ENCODE results near the gene CRBN.
A peak's percentile ranks its signal among the peaks of the same experiment; 100 is the strongest.

The CRBN gene

DNA sequence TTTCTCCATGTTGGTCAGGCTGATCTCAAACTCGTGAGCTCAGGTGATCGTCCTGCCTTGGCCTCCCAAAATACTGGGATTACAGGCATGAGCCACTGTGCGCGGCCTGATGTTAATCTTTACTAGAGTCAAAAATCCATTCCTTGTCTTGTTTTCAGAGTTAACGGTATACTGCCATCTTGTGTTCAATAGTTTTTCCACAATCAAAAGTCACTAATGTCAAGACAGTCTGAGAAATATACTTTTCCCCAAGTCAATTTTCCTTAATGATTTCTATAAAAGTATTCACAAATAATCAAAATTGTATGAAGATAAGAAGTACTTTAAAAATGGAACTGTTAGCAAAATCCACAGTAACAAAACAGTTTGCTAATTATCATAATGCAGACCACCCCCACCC lies 8.5 kb downstream of the CRBN start:
- peak; percentile 34 for DNase-seq

- DNase-seq = no peak
These were observed 13.8 kb downstream of the CRBN start for GRCh38 chr3:3165650-3166049.

- DNase-seq = peak; percentile 39
These were observed 14.2 kb downstream of the CRBN start for GRCh38 chr3:3165241-3165640.

- DNase-seq = no peak
These were observed 18.7 kb downstream of the CRBN start for GRCh38 chr3:3160826-3161225.

- no peak for DNase-seq
These were observed 22.0 kb downstream of the CRBN start for GRCh38 chr3:3157484-3157883.

DNA sequence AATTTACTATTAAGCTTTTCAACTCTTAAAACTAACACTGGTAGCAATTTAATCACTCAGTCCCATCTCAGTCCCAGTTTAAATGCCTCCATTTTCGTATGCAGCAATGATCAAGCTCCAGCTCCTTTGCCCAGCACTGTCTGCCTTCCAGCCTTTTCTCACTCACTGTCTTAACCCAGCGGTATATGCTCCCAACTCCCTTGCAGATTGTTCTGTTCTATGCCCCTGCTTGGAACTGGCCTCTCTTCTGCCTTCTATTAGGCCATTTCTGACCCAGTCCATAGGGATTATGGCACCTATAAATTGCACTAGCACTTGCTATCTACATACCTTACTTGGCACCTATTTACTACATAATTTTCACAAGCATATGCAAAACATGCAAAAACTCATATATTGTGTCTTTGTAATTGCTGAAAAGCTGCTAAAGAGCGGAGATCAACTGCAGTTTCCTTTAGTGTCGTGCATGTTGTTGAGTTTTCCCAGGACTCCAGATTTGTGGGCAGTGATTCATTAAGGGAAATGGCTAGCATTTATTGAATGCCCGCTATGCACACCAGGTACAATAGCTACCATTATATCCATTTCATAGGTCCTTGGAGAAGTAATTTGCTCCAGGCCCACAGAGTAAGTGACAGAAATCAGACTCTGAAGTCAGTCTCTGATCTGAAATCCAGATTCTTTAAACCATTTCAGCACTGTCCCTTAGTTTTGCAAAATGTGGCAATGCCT lies 24.4 kb downstream of the CRBN start:
- no peak for DNase-seq

DNA sequence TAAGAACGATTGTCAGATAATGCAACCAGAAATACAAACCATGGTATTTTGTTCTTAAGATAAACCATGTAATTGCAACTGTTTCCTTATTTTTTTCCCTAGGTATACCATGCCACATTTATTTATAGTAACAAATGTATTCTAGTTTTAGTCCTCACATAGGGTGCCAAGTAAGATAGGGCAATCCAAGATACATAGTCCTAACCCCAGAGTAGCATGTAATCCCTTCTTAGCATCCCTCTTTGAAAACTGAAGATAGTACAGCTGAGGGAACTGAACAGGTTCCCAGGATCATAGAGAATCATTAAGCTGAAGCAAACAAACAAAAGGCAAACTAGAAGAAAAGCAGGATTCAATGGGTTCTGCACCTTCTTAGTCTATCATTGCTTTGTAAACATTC lies 28.0 kb downstream of the CRBN start:
- DNase-seq = no peak

DNA sequence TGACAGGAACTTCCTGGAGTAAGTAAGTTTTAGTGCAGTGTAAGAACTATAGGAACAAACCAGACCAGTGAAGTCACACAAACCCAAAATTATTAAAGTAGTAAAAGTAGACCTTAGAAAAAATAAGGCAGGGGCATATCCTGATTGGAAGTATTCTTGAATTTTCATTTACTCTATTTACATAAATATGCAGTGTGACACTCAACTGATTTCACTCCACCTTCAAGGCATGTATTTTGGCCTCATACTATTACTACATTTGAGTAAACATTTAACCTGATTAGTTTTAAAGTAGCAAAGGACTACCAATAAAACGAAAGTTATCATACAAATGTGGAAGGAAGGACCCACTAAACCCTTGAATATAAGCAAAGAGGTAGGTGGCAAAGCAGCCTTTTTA lies 29.9 kb downstream of the CRBN start:
- no peak for DNase-seq

DNA sequence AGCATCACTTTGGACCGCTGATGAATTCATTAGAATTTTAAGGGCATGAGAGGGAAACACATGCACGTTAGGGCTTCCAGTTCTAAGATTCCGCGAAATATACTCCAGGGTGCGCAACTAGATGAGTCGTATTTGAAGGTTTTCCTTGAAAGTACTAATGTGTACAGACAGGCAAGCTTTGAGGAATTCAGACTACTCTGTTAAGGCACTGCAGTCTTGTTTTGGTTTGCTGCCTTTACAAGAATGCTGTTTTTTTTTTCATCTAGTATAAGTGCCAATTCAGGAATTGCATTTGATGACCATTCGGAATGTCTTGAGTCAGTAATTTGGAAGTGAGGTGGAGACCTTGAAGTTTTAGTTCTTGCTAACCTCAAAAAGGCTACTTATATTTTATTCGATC lies 33.7 kb downstream of the CRBN start:
- no peak for DNase-seq

DNA sequence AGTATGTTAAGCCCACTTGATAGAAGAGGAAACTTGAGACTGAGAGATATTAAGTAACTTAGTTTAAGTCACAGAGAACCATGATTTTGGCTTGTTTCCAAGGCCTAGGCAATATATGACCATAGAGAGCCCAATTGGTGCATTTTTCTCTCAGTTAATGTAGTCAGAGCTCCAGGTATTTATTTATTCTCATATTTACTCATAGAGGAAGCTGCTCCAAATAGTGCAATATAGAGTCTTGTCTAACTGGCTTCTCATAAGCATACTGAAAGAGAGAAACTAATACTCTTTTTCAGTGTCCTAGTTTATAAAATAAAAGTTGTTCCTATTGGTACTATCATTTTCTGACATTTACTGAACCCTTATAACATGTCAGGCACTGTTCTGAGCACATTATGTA lies 37.6 kb downstream of the CRBN start:
- DNase-seq = no peak

- no peak for DNase-seq
These were observed 42.0 kb downstream of the CRBN start for GRCh38 chr3:3137526-3137925.

DNA sequence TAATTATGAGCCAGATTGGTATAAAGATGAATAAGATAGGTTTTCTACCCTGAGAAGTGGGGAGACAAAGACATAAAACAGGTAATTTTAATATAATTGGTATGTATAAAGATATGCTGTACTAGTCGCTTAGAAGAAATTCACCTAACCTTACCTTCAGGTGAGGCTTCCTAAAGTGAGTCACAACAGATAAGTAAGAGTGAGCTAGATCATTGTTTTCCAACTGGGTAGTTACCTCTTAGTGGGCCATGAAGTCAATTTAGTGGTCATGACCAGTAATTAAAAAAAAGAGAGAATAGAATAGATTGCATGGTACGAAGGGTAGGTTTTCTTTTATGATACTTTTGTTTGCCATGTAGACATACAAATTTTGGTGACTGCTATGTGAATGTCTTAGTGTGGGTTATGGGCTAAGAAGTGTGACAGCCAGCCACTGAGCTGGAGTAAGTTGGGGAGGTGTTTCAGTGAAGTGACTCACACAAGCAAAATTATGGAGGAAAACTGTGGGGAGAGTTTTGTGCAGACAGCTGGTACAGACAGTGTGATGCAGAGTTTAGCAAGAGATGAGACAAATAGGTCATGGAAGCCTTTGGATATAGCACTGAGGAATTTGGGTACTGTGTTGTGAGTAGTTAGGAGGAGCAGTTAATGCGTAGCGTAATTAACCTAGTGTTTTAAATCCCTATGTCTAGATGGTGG lies 44.6 kb downstream of the CRBN start:
- no peak for DNase-seq

GRCh38 chr3:3133500-3133899 lies 46.0 kb downstream of the CRBN start:
- DNase-seq = no peak

GRCh38 chr3:3129579-3129978 lies 49.9 kb downstream of the CRBN start:
- DNase-seq = peak; percentile 54

GRCh38 chr3:3127432-3128010 lies 52.0 kb downstream of the CRBN start:
- DNase-seq = peak; percentile 53

- peak; percentile 95 for DNase-seq
These were observed 52.7 kb downstream of the CRBN start, which contains the start of gene TRNT1 for GRCh38 chr3:3126477-3127431. Gene TRNT1, plus strand, starts transcription at chr3:3126940. Its CDS starts 2,101 bp downstream, at chr3:3129041.

GRCh38 chr3:3125977-3126376 lies 53.5 kb downstream of the CRBN start:
- no peak for DNase-seq

DNA sequence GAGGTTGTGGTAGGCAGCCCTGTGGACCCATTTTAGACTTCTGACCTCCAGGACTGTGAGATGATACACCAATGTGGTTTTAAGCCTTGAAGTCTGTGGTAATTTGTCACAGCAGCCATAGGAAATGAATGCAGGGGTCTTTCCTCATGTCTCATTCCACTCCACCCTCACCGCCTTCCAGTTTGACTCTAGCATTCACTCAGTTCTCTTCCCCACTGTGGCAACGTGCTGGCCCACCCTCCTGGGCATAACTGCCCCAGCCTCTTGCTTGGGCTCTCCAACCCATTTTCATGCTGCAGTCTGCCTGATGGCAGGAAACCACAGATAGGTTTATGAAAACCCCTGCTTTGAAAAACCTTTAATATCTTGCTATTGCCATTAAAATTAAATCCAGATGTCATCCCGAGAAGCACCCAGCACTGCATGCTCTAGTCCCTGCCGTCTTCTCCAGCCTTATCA lies 60.1 kb downstream of the CRBN start:
- peak; percentile 57 for DNase-seq

GRCh38 chr3:3117651-3118050 lies 61.8 kb downstream of the CRBN start:
- DNase-seq = no peak

GRCh38 chr3:3113042-3113709 lies 66.3 kb downstream of the CRBN start:
- DNase-seq = no peak

DNA sequence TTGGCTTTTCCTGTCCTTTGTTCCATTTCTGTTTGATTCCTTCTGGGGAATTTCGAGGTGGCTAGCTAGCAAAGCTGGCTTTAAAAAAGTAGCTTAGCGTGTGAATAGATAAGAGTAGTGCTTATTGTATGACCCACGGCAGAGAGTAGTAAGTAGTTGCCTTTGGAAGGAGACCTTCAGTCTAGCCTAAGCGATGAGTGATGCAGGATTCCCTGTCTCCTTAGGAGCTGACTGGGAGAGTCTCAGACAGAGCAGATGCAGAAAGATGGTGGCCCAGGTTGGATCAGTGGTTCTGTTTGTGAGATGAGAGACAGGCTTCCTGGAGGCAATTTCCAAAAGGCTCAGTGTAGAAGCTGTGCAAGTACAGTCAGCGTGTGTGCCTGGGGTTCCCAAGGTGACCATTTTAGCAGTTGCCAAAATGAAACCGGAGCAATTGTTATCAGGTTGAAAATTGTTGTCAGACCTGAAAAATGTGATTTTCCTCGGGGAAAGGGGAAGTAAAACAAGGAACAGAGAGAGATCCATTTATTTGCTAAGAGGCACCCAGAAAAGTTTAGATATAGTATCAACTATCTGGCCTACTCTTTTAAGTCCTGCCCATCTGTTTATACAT lies 68.6 kb downstream of the CRBN start:
- no peak for DNase-seq

DNA sequence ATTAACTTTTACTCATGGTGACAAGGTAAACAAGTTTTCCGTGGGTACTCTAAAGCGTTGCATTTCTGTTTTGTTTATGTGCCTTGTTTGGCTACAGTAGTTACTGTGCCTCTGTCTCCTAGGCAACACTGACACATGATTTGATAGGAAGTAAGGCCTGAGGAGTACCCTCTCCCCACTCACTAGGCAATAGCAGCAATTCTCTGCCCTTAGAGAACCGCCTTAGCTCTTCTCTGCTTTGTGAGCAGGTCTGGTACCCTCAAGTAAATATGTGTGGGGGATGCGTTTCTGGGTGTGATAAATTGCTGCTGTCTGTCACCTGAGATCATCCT lies 69.2 kb downstream of the CRBN start, which contains the start of gene IL5RA:
IL5RA (minus strand) TSS at position 76 of the 332 bp plus-strand sequence. CDS start 5,390 bp downstream, outside the sequence.
- DNase-seq = peak; percentile 37
